ENCODE data around the gene SPACA4.

The SPACA4 gene

GRCh38 chr19:48608798-48609263 lies 2.3 kb downstream of the SPACA4 start:
- H3K4me1 ChIP-seq (ENCODE audit: insufficient read depth, insufficient read length): no peaks in the 10 kb centered on the region
- peaks cover 37% of the 10 kb centered on the region for H3K36me3 ChIP-seq (ENCODE audit: insufficient read depth, insufficient read length, low read length)
- H3K9me3 ChIP-seq (ENCODE audit: insufficient read depth, low read length): no peaks in the 10 kb centered on the region
- H3K9ac ChIP-seq (ENCODE audit: insufficient read length, low read depth): no peak overlapping the region
- no peaks in the 10 kb centered on the region for H3K27me3 ChIP-seq (ENCODE audit: insufficient read depth, insufficient read length)
- no peak for TF ChIP-seq YY1 (IDR thresholded peaks at IDR 0.05; ENCODE audit: insufficient read depth, insufficient read length)
- TF ChIP-seq ZNF274 (IDR thresholded peaks at IDR 0.05; ENCODE audit: low read depth, low read length): no peak
- TF ChIP-seq SUZ12 (IDR thresholded peaks at IDR 0.05; ENCODE audit: extremely low read depth, insufficient read depth, insufficient read length): no peak
- DNase-seq (ENCODE audit: low read depth, low spot score): no peak
- H3K4me3 ChIP-seq (ENCODE audit: insufficient read length, low read depth): no peak overlapping the region

GRCh38 chr19:48609571-48610108 lies 3.1 kb downstream of the SPACA4 start:
- Histone ChIP-seq H3K9ac (ENCODE audit: insufficient read length, low read depth) (no peak overlapping the region), H3K9me3 (ENCODE audit: insufficient read depth, low read length) (no peaks in the 10 kb centered on the region), H3K27me3 (ENCODE audit: insufficient read depth, insufficient read length) (no peaks in the 10 kb centered on the region), H3K4me3 (ENCODE audit: insufficient read length, low read depth) (no peak overlapping the region), H3K36me3 (ENCODE audit: insufficient read depth, insufficient read length, low read length) (peaks cover 42% of the 10 kb centered on the region), H3K4me1 (ENCODE audit: insufficient read depth, insufficient read length) (no peaks in the 10 kb centered on the region)
- TF ChIP-seq SUZ12 (IDR thresholded peaks at IDR 0.05; ENCODE audit: extremely low read depth, insufficient read depth, insufficient read length) (no peak), YY1 (IDR thresholded peaks at IDR 0.05; ENCODE audit: insufficient read depth, insufficient read length) (no peak), ZNF274 (IDR thresholded peaks at IDR 0.05; ENCODE audit: low read depth, low read length) (no peak)
- no peak for DNase-seq (ENCODE audit: low read depth, low spot score)

GRCh38 chr19:48611872-48612271 lies 5.3 kb downstream of the SPACA4 start:
- H3K4me1 ChIP-seq (ENCODE audit: insufficient read depth, insufficient read length): peaks cover 16% of the 10 kb centered on the region
- no peaks in the 10 kb centered on the region for H3K27me3 ChIP-seq (ENCODE audit: insufficient read depth, insufficient read length)
- no peak overlapping the region for H3K4me3 ChIP-seq (ENCODE audit: insufficient read length, low read depth)
- no peak for TF ChIP-seq SUZ12 (IDR thresholded peaks at IDR 0.05; ENCODE audit: extremely low read depth, insufficient read depth, insufficient read length)
- no peak for TF ChIP-seq YY1 (IDR thresholded peaks at IDR 0.05; ENCODE audit: insufficient read depth, insufficient read length)
- no peaks in the 10 kb centered on the region for H3K9me3 ChIP-seq (ENCODE audit: insufficient read depth, low read length)
- H3K36me3 ChIP-seq (ENCODE audit: insufficient read depth, insufficient read length, low read length): peaks cover 57% of the 10 kb centered on the region
- H3K9ac ChIP-seq (ENCODE audit: insufficient read length, low read depth): peak overlapping the region; percentile 32
- DNase-seq (ENCODE audit: low read depth, low spot score): no peak

- H3K4me1 ChIP-seq (ENCODE audit: insufficient read depth, insufficient read length): peaks cover 23% of the 10 kb centered on the region
- no peaks in the 10 kb centered on the region for H3K27me3 ChIP-seq (ENCODE audit: insufficient read depth, insufficient read length)
- no peak overlapping the region for H3K9ac ChIP-seq (ENCODE audit: insufficient read length, low read depth)
- H3K9me3 ChIP-seq (ENCODE audit: insufficient read depth, low read length): no peaks in the 10 kb centered on the region
- H3K36me3 ChIP-seq (ENCODE audit: insufficient read depth, insufficient read length, low read length): peaks cover 63% of the 10 kb centered on the region
- no peak for DNase-seq (ENCODE audit: low read depth, low spot score)
- TF ChIP-seq ZNF274 (IDR thresholded peaks at IDR 0.05; ENCODE audit: low read depth, low read length) (no peak), SUZ12 (IDR thresholded peaks at IDR 0.05; ENCODE audit: extremely low read depth, insufficient read depth, insufficient read length) (no peak), YY1 (IDR thresholded peaks at IDR 0.05; ENCODE audit: insufficient read depth, insufficient read length) (no peak)
- H3K4me3 ChIP-seq (ENCODE audit: insufficient read length, low read depth): no peak overlapping the region
Observed at GRCh38 chr19:48613024-48613851, 6.7 kb downstream of the SPACA4 start.

GRCh38 chr19:48613852-48614435 lies 7.4 kb downstream of the SPACA4 start:
- TF ChIP-seq YY1 (IDR thresholded peaks at IDR 0.05; ENCODE audit: insufficient read depth, insufficient read length) (no peak), SUZ12 (IDR thresholded peaks at IDR 0.05; ENCODE audit: extremely low read depth, insufficient read depth, insufficient read length) (no peak), ZNF274 (IDR thresholded peaks at IDR 0.05; ENCODE audit: low read depth, low read length) (no peak)
- H3K4me1 ChIP-seq (ENCODE audit: insufficient read depth, insufficient read length): peaks cover 23% of the 10 kb centered on the region
- H3K4me3 ChIP-seq (ENCODE audit: insufficient read length, low read depth): no peak overlapping the region
- peak overlapping the region; percentile 42 for H3K9ac ChIP-seq (ENCODE audit: insufficient read length, low read depth)
- H3K27me3 ChIP-seq (ENCODE audit: insufficient read depth, insufficient read length): no peaks in the 10 kb centered on the region
- H3K36me3 ChIP-seq (ENCODE audit: insufficient read depth, insufficient read length, low read length): peaks cover 64% of the 10 kb centered on the region
- H3K9me3 ChIP-seq (ENCODE audit: insufficient read depth, low read length): no peaks in the 10 kb centered on the region
- DNase-seq (ENCODE audit: low read depth, low spot score): no peak

- TF ChIP-seq SUZ12 (IDR thresholded peaks at IDR 0.05; ENCODE audit: extremely low read depth, insufficient read depth, insufficient read length) (no peak), ZNF274 (IDR thresholded peaks at IDR 0.05; ENCODE audit: low read depth, low read length) (no peak), YY1 (IDR thresholded peaks at IDR 0.05; ENCODE audit: insufficient read depth, insufficient read length) (no peak)
- H3K9ac ChIP-seq (ENCODE audit: insufficient read length, low read depth): peak within 1 kb of the TSS; percentile 67
- no peaks in the 10 kb centered on the region for H3K9me3 ChIP-seq (ENCODE audit: insufficient read depth, low read length)
- H3K4me1 ChIP-seq (ENCODE audit: insufficient read depth, insufficient read length): peaks cover 23% of the 10 kb centered on the region
- DNase-seq (ENCODE audit: low read depth, low spot score): no peak
- H3K27me3 ChIP-seq (ENCODE audit: insufficient read depth, insufficient read length): no peaks in the 10 kb centered on the region
- no peak within 1 kb of the TSS for H3K4me3 ChIP-seq (ENCODE audit: insufficient read length, low read depth)
- peaks cover 63% of the 10 kb centered on the region for H3K36me3 ChIP-seq (ENCODE audit: insufficient read depth, insufficient read length, low read length)
Observed at GRCh38 chr19:48614436-48615230, 8.1 kb downstream of the SPACA4 start, which contains the start of gene FAM83E. Gene FAM83E (minus strand): TSS chr19:48615076. CDS start chr19:48613372, 1,704 bp downstream.

Data from NT2/D1 (cell line).